Liver (tissue), 9 donors: ENCODE data around the gene RAB31. TPM values are rescaled to one million over a fixed set of nuclear protein-coding genes. Genes with fewer than 3 reads are reported as not detected.

Experiments
- DNase-seq: peaks from one replicate; pipeline ENCODE4 v3.0.0-alpha.2; 2017; ENCODE audit warnings: low spot score
- H3K27ac ChIP-seq, 2 donors: one replicate each; pipeline ENCODE4 v1.7.0; 2013; ENCODE audit warnings: inconsistent platforms in 2 of 2, low read length in 2 of 2, control low read depth in 1 of 2, low read depth in 1 of 2, mild to moderate bottlenecking in 1 of 2
- H3K27me3 ChIP-seq, 4 donors: one replicate each; pipeline versions ENCODE4 v1.6.1 to v1.7.0; 2013; ENCODE audit warnings: low read length in 3 of 4, inconsistent platforms in 1 of 4, mild to moderate bottlenecking in 1 of 4, moderate library complexity in 1 of 4; ENCODE audit not compliant: control insufficient read depth in 4 of 4, insufficient read depth in 4 of 4
- H3K36me3 ChIP-seq, 4 donors: one replicate each; pipeline versions ENCODE4 v1.6.1 to v1.7.0; 2013; ENCODE audit warnings: low read length in 3 of 4, mild to moderate bottlenecking in 3 of 4, low read depth in 1 of 4, moderate library complexity in 1 of 4; ENCODE audit not compliant: control insufficient read depth in 4 of 4, insufficient read depth in 3 of 4
- H3K4me1 ChIP-seq, 4 donors: one replicate each; pipeline versions ENCODE4 v1.6.1 to v1.7.0; 2013; ENCODE audit warnings: low read length in 3 of 4, mild to moderate bottlenecking in 3 of 4, moderate library complexity in 1 of 4; ENCODE audit not compliant: control insufficient read depth in 4 of 4, insufficient read depth in 4 of 4
- H3K4me3 ChIP-seq, 3 donors: one replicate each; pipeline versions ENCODE4 v1.6.1 to v1.7.0; 2013; ENCODE audit warnings: low read length in 3 of 3, control low read depth in 1 of 3, low read depth in 1 of 3, mild to moderate bottlenecking in 1 of 3
- H3K9ac ChIP-seq, 2 donors: one replicate each; pipeline ENCODE4 v1.7.0; 2013; ENCODE audit warnings: low read length in 2 of 2, mild to moderate bottlenecking in 2 of 2, moderate library complexity in 2 of 2, control low read depth in 1 of 2, low read depth in 1 of 2
- H3K9me3 ChIP-seq, 4 donors: one replicate each; pipeline versions ENCODE4 v1.6.1 to v1.7.0; 2013; ENCODE audit warnings: low read length in 3 of 4; ENCODE audit not compliant: control insufficient read depth in 4 of 4
- CTCF ChIP-seq: fragments of 150-350 bp; IDR thresholded peaks from 2 replicates; pipeline ENCODE4 v1.5.1; 2017; ENCODE audit warnings: improper control_type of control experiment, low read depth, low read length; ENCODE audit not compliant: missing input control
- FOXA1 ChIP-seq: IDR thresholded peaks from 2 replicates; pipeline ENCODE4 v1.6.1; 2016; ENCODE audit warnings: antibody characterized with exemption
- FOXA2 ChIP-seq: IDR thresholded peaks from 2 replicates; pipeline ENCODE4 v1.6.1; 2016; ENCODE audit warnings: antibody characterized with exemption
- GABPA ChIP-seq, 2 donors: IDR thresholded peaks in 1 of 2; conservative IDR thresholded peaks in 1 of 2; 2 replicates each; pipeline ENCODE4 v1.6.1; 2016; ENCODE audit warnings: antibody characterized with exemption in 2 of 2, mild to moderate bottlenecking in 1 of 2, moderate library complexity in 1 of 2
- HNF4A ChIP-seq, 2 donors: conservative IDR thresholded peaks; 2 replicates each; pipeline ENCODE4 v1.6.1; 2016; ENCODE audit warnings: antibody characterized with exemption in 2 of 2, mild to moderate bottlenecking in 2 of 2
- HNF4G ChIP-seq: IDR thresholded peaks from 2 replicates; pipeline ENCODE4 v1.6.1; 2016; ENCODE audit warnings: antibody characterized with exemption
- JUND ChIP-seq, 2 donors: IDR thresholded peaks; 2 replicates each; pipeline ENCODE4 v1.6.1; 2016; ENCODE audit warnings: antibody characterized with exemption in 2 of 2
- MAX ChIP-seq: IDR thresholded peaks from 2 replicates; pipeline ENCODE4 v1.6.1; 2016; ENCODE audit warnings: antibody characterized with exemption
- NR2F2 ChIP-seq: IDR thresholded peaks from 2 replicates; pipeline ENCODE4 v1.6.1; 2016; ENCODE audit warnings: antibody characterized with exemption
- RAD21 ChIP-seq, 2 donors: IDR thresholded peaks; 2 replicates each; pipeline ENCODE4 v1.6.1; 2016; ENCODE audit warnings: antibody characterized with exemption in 2 of 2, mild to moderate bottlenecking in 2 of 2
- RXRA ChIP-seq, 2 donors: IDR thresholded peaks; 2 replicates each; pipeline ENCODE4 v1.6.1; 2017 to 2018; ENCODE audit warnings: antibody characterized with exemption in 2 of 2, mild to moderate bottlenecking in 1 of 2
- SP1 ChIP-seq: IDR thresholded peaks from 2 replicates; pipeline ENCODE4 v1.6.1; 2018; ENCODE audit warnings: antibody characterized with exemption, mild to moderate bottlenecking
- TAF1 ChIP-seq: conservative IDR thresholded peaks from 2 replicates; pipeline ENCODE4 v1.6.1; 2016; ENCODE audit warnings: antibody characterized with exemption, mild to moderate bottlenecking
- YY1 ChIP-seq: IDR thresholded peaks from 2 replicates; pipeline ENCODE4 v1.6.1; 2016; ENCODE audit warnings: antibody characterized with exemption, mild to moderate bottlenecking
- ZBTB33 ChIP-seq: IDR thresholded peaks from 2 replicates; pipeline ENCODE4 v1.6.1; 2016; ENCODE audit warnings: antibody characterized with exemption
- WGBS: extraction: QIAGEN DNeasy Blood & Tissue Kit; methylation state at CpG from one replicate; pipeline ENCODE4 v1.1.7; 2013; 5-methylcytosine and 5-hydroxymethylcytosine counted together
- polyA plus RNA-seq, 2 donors: library from polyadenylated mRNA; stranded (reverse) in 1 of 2; unstranded in 1 of 2; fragments of 200-250 nt in 1 of 2; fragments of >200 nt in 1 of 2; fragmentation: Nextera tagmentation in 1 of 2; extraction: Ambion mirVana in 1 of 2; gene quantifications; one replicate each; pipeline versions ENCODE4 v1.2.1 to v1.2.3, GENCODE V29; 2013 to 2015
- total RNA-seq, 2 donors: library from RNA; depleted of rRNA; stranded (reverse); fragments of >200 nt; gene quantifications; one replicate each; pipeline ENCODE4 v1.2.3, GENCODE V29; 2014
- TF ChIP-seq, protein P1 (sequence below): IDR thresholded peaks from 2 replicates; pipeline ENCODE4 v1.6.1; 2016; ENCODE audit warnings: antibody characterized with exemption, mild to moderate bottlenecking
- TF ChIP-seq, protein P2 (sequence below): IDR thresholded peaks from 2 replicates; pipeline ENCODE4 v1.6.1; 2016; ENCODE audit warnings: antibody characterized with exemption
- donor health status: healthy.
- donor health status: healthy.
- donor health status: healthy.
- donor health status: healthy.
- donor health status: healthy.

Gene RAB31
- total and polyA plus RNA-seq, 4 donors: 3.6 to 12.8 (median 9.7) TPM

- TF ChIP-seq CTCF (no peak), FOXA1 (no peak), MAX (no peak), RXRA (IDR thresholded peaks at IDR 0.05) (no peak), RAD21 (IDR thresholded peaks at IDR 0.05) (no peak), ZBTB33 (no peak), JUND (IDR thresholded peaks at IDR 0.05) (no peak)
- TF ChIP-seq, protein P1, sequence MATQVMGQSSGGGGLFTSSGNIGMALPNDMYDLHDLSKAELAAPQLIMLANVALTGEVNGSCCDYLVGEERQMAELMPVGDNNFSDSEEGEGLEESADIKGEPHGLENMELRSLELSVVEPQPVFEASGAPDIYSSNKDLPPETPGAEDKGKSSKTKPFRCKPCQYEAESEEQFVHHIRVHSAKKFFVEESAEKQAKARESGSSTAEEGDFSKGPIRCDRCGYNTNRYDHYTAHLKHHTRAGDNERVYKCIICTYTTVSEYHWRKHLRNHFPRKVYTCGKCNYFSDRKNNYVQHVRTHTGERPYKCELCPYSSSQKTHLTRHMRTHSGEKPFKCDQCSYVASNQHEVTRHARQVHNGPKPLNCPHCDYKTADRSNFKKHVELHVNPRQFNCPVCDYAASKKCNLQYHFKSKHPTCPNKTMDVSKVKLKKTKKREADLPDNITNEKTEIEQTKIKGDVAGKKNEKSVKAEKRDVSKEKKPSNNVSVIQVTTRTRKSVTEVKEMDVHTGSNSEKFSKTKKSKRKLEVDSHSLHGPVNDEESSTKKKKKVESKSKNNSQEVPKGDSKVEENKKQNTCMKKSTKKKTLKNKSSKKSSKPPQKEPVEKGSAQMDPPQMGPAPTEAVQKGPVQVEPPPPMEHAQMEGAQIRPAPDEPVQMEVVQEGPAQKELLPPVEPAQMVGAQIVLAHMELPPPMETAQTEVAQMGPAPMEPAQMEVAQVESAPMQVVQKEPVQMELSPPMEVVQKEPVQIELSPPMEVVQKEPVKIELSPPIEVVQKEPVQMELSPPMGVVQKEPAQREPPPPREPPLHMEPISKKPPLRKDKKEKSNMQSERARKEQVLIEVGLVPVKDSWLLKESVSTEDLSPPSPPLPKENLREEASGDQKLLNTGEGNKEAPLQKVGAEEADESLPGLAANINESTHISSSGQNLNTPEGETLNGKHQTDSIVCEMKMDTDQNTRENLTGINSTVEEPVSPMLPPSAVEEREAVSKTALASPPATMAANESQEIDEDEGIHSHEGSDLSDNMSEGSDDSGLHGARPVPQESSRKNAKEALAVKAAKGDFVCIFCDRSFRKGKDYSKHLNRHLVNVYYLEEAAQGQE: no peak
- H3K27me3 ChIP-seq: no peaks in the 10 kb centered on the region
- no peaks in the 10 kb centered on the region for H3K4me1 ChIP-seq
- no peak overlapping the region for H3K27ac ChIP-seq
- no peak overlapping the region for H3K4me3 ChIP-seq
- WGBS: 82% methylated on average over 14 of the region's 14 CpGs
- no peak for DNase-seq
- H3K9ac ChIP-seq: no peak overlapping the region
- no peaks in the 10 kb centered on the region for H3K9me3 ChIP-seq
- no peaks in the 10 kb centered on the region for H3K36me3 ChIP-seq
Observed at GRCh38 chr18:9810994-9811705, 103.0 kb downstream of the RAB31 start.

DNA sequence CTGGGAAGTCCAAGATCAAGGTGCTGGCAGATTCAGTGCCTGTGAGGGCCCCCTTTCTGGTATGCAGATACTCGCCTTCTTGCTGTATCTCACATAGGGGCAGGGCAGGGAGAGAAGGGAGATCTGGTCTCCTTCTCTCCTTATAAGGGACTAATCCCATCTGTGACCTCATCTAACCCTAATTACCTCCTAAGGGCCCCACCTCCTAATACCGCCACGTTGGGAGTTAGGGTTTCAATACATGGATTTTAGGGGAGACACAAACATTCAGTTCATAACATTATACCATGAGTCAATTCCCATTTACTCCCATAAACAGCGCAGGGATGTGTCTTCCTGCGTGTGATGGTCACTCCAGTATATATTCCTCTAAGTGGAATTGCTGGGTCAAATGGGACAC, 103.9 kb downstream of the RAB31 start:
- Histone ChIP-seq H3K27ac (no peak overlapping the region), H3K9me3 (no peaks in the 10 kb centered on the region), H3K4me1 (no peaks in the 10 kb centered on the region), H3K36me3 (no peaks in the 10 kb centered on the region), H3K27me3 (no peaks in the 10 kb centered on the region), H3K9ac (no peak overlapping the region), H3K4me3 (no peak overlapping the region)
- 59% methylated on average over 5 of the region's 5 CpGs for WGBS
- TF ChIP-seq YY1 (no peak), SP1 (no peak), RXRA (IDR thresholded peaks at IDR 0.05) (no peak), HNF4G (no peak), TAF1 (no peak), NR2F2 (no peak), GABPA (IDR thresholded peaks at IDR 0.05 in 1 of 2, conservative IDR thresholded peaks at IDR 0.05 in 1 of 2) (no peak), RAD21 (IDR thresholded peaks at IDR 0.05) (no peak), MAX (no peak), FOXA2 (no peak), HNF4A (conservative IDR thresholded peaks at IDR 0.05) (no peak), CTCF (no peak), JUND (IDR thresholded peaks at IDR 0.05) (no peak)
- TF ChIP-seq, protein P2, sequence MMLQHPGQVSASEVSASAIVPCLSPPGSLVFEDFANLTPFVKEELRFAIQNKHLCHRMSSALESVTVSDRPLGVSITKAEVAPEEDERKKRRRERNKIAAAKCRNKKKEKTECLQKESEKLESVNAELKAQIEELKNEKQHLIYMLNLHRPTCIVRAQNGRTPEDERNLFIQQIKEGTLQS: no peak
- TF ChIP-seq, protein P1: no peak
- no peak for DNase-seq
